ENCODE data around the gene TMEM33. TPM values are rescaled to one million over a fixed set of nuclear protein-coding genes. Genes with fewer than 3 reads are reported as not detected.

The TMEM33 gene
- total and polyA plus RNA-seq, 2 of the 8 experiments (the other 6 are each of a cell fraction or from before 2014, with no cell fraction given) = 72.5 to 94.4 TPM

DNA sequence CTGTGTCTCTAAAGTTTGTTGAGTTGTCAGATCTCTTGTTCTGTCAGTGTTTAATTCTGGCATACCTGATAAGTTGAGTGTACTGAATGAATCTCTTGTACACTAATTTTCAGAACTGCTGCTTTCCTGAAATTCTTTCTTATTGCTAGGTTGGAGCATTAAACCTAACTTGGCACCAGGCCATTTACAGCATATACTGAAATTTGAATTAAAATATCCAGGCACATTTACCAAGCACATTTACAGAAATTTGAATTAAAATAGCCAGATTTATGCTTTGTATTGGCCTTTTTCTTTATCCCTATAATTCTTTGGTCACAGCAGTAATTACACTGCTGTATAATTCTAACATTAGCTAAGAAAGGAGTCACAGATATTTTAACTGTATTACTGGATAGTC, 8.9 kb downstream of the TMEM33 start (continued):
- TF ChIP-seq, protein P1, sequence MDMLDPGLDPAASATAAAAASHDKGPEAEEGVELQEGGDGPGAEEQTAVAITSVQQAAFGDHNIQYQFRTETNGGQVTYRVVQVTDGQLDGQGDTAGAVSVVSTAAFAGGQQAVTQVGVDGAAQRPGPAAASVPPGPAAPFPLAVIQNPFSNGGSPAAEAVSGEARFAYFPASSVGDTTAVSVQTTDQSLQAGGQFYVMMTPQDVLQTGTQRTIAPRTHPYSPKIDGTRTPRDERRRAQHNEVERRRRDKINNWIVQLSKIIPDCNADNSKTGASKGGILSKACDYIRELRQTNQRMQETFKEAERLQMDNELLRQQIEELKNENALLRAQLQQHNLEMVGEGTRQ (IDR thresholded peaks at IDR 0.05; ENCODE audit: low read length) = no peak
- TF ChIP-seq SUZ12 (IDR thresholded peaks at IDR 0.05; ENCODE audit: low read length) = no peak
- TF ChIP-seq SP4 (IDR thresholded peaks at IDR 0.05; ENCODE audit: low read length) = no peak
- TF ChIP-seq POU5F1 (IDR thresholded peaks at IDR 0.05; ENCODE audit: low read depth, low read length) = no peak
- no peak for TF ChIP-seq EGR1 (IDR thresholded peaks at IDR 0.05; ENCODE audit: borderline replicate concordance, low read depth, low read length)
- no peak for TF ChIP-seq CREB1 (IDR thresholded peaks at IDR 0.05)
- TF ChIP-seq RAD21 (IDR thresholded peaks at IDR 0.05 in 1 of 2, conservative IDR thresholded peaks at IDR 0.05 in 1 of 2; ENCODE audit: low read depth in 2 of 2, low read length in 2 of 2) = no peak
- TF ChIP-seq SIRT6 (IDR thresholded peaks at IDR 0.05; ENCODE audit: low read length) = no peak

All from H1 (cell line).